HG03469 (cell line): ENCODE measurements around the gene GRIA1.

Source experiments
- ATAC-seq: cut with Tn5 transposase; IDR thresholded peaks from one replicate; pipeline ENCODE4 v1.9.1; 2021; ENCODE audit warnings: mild to moderate bottlenecking, moderate library complexity, moderate number of reproducible peaks; ENCODE audit not compliant: unreplicated experiment

Gene GRIA1

DNA sequence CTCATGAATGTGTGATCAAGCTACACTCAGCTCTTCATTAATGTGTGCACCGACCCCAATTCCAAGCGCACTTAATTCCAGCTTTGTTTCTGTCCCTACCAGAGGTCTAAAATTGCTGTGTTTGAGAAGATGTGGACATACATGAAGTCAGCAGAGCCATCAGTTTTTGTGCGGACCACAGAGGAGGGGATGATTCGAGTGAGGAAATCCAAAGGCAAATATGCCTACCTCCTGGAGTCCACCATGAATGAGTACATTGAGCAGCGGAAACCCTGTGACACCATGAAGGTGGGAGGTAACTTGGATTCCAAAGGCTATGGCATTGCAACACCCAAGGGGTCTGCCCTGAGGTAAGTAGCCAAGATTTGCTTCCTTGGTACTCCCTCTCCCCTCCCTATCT is 279.6 kb downstream of the GRIA1 start:
- ATAC-seq = no peak

DNA sequence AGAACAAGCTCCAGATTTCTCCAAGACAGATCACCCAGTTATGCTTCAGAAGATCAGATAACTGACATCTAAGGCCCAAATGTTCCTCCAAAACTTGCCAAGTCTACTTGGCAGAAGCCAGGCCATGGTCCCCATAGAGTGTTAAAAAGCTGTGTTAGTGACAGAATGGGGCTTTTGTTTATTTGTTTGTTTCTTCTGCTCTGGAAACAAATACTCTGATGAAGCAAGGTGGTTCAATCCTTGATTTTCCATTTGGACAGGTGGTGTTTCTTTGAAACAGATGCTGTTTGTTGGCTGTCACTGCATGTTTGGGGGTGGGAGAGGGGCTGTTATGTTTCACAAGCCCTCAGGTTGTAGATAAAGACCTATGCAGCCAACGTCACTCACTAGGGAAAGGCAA is 284.2 kb downstream of the GRIA1 start:
- ATAC-seq = no peak

DNA sequence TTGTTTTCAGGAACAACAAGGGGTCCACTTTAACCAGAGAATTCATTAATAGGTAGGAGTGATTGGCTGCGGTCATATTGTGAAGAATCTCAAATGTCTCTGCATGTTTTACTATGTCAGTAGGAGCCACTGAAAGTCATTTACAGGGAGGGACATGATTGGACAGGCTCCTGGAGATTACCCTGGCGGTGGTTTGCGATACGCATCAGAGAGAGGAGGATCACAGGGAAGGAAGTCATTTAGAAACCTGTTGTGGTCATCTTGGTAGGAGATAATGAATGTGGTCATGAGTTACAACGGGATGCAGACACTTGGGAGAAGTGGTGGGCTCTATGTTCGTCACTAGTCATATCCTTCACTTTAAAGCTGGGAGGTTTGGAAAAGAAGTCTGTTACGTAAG is 285.5 kb downstream of the GRIA1 start:
- ATAC-seq = no peak

DNA sequence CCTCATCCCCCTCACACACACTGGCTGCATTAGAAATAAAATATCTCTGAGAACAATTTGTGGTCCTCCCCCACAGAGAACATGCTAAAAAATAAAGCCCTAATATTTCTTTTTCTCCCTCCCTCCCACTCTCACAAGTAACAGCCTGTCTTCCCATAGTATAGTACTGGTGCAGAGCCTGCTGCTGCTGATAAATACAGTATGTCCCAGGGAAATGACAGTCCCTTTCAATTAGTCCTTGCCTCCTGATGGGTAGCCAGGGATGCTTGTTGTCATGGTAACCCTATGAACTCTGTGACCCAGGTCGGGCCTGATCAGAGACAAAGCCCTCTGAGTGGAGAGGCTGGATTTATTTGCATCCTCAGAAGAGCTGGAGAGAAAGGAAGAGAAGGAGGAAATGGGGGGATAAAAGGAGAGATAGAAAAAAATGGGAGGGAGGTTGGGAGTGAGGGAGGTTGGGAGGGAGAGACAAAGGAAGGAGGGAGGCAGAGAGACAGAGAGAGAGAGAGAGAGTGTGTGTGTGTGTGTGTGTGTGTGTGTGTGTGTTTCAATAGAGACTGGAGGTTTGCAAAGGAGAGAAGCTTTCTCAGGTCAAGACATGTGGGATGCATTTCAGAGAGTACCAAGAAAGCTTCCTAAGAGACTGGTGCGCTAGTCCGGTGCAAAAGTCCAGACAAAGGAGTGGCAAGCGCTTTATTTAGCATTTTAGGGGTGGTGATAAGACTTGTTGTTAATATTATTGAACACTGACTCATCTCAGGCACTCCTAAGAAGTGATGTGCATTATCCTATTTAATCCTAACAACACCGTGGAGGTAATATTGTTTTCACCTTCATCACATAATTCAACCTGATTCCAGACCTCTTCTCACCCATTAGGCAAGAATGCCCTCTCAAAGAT is 287.5 kb downstream of the GRIA1 start:
- ATAC-seq = no peak

DNA sequence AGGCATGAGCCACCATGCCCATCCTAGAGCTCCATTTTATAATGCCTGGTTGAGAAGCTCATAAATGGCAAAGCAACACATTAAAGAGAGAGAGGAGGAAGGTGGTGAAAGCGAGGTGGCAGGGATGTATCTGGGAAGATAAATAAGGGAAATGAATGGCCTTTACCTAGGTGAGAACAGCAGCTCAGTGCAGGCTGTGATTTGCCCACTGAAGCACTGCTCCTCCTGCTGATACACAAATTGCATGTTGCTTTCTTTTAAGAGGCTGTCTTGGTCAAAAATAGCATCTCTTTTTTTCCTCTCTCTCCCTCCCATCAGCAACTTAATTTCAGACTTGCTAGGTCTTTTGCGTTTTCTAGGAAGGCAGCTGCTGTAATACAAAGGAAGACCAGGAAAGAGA is 289.4 kb downstream of the GRIA1 start:
- no peak for ATAC-seq

DNA sequence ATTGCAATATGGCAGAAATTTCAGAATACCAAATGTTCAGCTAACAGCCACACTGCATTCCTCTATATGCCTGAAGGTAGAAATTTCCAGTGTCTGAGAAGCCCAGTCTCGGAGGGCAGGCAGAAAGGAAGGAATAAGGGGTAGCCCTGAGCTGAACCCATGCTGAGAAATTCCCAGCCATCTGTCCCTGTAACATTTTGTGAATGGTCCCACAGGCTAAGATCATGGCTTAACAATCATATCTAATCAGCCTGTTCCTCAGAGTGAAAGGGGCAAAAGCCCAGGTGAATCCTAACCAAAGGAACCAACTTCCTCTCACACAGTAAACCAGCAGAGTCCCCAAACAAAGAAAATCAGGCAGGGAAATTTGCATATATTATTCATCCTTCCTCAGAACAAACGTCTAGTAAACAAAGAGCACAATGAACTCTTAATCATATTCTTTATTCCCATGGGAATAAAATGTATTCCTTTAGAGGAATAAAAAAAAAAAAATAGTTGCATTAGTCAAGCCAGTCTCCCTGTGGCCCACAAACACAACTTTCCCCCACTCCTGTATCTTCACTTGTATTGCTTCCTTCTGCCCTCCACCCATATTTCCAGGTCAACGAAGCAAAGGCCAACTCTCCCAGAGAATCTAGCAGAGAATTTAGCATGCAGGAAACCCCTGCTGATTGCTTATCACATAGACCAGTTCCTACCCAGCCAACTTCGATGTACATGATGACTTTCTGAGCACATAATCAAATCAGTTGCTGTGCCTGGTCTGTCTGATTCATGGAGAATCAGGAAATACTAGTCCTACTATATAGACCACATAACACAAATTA is 290.6 kb downstream of the GRIA1 start:
- ATAC-seq = no peak

DNA sequence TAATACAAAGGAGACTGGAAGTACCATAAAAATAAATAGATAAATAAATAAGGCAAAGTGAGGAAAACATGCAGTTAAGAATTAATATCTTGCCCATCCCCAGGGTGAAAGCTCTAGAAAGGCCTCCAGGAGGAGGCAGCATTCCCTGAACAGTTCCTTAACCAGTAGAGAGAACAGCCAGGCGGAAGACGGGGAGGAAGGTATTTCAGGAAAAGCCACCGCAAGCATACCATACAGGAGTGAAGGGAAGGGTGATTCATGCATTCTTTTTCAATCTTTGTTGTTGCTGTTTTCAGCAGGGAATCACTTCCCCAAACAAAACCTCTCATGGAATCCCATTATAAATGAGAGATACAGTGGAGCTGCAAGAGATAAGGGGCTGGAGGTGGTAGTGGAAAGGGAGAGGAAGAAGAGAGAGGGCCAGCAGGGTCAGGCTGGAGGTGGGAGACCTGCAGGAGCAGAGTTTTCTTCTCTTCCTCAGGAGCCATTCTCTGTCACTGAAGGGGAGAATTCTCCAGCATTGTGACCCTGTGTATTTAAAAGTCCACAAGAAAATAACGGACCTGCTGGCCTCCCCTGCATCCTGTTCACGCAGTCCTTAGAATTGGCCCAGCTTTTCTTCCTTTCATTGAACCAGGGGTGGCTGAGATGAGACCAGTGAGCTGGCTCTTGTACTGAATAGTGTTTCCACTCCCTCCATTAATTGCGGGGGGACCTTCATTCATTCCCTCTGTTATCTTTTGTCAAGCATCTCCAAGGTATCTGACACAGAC is 292.3 kb downstream of the GRIA1 start:
- ATAC-seq = no peak

DNA sequence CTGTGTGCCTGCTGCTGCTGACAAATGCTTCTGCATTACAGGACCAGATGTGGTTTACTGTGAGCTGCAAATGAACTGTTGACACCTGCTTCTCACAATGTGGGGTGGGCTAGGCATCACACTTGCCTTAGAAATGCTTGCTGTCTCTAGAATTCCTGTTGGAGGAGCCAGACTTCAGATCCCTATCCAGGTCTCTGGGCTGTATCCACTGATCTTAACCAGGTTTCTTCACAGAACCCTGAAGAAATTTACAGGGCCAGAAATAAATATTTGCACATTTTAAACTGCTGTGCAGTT is 292.8 kb downstream of the GRIA1 start:
- ATAC-seq = no peak

DNA sequence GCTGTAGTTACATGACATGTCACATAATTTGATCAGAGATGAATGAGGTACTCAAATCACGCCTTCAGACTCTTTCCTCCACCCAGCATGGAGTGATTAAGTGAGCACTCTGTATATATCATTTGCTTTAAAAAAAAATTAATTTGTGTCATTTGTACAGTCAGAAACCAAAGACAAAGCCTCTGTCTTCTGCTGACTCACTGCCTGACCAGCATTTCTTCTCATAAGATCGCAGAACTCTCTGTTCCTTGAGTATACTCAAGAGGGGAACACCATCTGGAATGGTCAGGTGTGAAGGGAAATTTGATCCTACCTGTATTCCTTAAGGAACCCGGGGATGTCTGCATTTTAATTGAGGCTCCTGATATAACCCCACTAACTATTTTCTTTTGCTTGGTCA is 293.8 kb downstream of the GRIA1 start:
- ATAC-seq = no peak

DNA sequence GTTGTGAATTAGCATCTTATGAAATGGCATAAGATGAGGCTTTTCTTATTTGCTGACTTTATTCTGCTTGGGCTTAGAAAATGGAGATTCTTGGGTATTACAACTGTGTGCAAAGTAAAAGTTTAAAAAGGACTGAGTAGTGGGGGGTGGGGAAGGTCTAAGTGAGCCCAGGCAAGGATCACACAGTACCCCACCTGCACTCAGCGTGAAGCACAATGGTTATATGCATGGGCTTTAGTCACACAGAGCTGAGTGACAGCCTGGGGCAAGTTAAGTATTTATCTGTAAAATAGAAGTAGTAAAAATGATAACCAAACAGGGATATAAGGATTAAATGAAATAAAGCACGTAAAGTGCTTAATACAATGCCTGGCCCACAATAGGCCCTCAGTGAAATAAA is 300.9 kb downstream of the GRIA1 start:
- ATAC-seq = no peak

DNA sequence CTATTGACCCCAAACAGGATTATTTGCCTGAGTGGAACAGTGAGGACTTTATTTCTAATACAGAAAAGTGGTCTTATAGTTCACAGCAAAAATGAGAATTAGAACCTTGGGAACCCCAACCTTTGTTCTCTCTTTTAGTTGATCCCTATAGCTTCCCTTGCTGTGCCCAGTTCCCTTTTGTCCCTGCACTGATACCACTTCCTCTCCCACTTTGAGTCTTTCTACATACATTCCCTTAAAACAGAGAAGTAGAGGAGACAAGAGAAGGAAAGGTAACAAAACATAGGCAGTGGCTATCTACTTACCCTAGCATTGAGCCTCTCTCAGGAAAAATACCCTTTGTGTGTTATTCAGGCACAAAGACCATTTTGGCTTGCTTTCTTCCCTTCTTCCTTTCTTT is 301.8 kb downstream of the GRIA1 start:
- ATAC-seq = no peak

DNA sequence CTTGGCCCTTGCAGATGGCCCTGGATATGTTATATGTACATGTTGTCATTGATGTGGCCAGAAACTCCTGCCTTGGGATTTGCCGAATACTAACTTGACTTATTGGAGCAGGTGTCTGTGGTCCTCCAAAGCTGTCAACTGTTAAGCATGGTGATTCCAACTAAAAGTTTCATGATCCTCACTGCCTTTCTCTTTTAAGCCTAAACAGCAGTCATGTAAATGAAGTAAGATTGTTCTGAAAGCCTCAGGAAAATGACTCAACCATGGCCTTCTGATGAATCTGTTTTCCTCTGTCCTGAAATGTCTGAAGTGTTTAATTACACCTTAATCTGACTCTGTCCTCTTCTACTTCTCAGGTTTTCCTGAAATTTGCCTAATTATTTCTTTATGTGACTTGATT is 303.2 kb downstream of the GRIA1 start:
- ATAC-seq = no peak

DNA sequence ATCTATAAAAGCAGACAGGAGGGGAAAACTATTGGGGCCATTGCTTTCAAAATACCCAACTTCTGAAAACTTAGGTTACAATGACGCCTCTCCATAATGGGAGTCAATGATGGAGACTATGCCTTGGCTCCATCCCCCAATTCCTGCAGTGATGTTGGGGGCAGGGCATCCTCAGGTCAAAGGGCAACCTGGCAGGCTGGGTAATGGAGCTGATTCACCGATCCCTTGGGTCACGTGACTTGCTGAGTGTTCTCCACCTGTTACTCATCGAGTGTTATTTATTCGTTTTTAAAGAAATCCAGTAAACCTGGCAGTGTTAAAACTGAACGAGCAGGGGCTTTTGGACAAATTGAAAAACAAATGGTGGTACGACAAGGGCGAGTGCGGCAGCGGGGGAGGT is 303.9 kb downstream of the GRIA1 start:
- ATAC-seq = no peak

DNA sequence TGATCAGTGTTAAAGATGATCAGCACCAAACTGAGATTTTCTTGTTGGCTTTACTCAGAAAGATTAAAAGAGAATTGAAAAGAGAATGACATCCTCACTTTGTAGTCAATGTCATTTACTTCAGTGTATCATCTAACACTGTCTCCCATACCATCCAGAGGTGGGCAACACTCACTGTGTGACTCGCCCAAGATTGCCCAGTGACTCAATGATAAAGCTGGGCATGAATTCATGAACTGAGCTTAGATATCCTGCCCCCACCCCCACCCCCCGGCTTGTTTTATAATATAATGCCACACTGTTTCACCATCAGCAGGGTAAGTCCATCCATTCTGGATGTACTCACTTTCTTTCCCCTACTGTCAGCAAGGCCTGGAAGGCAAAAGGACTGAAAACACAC is 306.1 kb downstream of the GRIA1 start:
- no peak for ATAC-seq

DNA sequence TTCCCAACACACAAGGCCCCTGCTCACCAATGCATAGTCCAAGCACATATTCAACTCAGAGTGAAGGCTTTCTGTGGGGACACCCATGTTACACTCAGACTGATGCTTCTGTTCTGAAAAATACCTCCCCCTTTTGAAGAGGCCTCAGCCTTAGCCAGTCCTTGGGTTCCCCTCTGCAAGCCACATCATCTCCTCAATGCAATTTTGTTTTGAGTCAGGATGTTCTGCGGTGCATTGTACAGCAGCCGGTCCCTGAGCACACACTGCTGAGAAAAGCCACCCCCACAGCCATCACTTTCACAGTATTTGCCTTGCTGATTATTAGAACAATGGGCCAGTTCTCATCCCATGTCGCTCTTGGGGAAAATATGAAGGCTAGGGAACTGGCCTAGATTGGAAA is 307.0 kb downstream of the GRIA1 start:
- peak; percentile 98 for ATAC-seq

DNA sequence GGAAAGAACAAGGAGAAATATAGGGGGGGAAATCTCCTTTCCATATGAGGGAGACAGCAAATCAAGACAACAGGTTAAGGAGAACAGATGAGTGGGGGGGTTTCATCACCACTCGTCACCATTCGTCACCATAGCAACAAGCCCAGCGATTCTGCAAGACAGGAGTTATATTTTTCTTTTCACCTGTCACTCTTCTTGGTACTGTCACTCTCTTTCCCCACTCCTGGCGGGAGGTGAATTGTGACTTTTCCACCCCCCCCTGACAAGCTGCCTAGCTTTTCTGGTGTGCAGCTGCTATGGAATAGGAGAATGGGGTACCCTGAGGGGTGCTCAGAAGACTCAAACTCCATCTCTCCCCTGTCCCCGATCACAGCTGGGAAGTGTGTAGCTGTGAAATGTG is 308.4 kb downstream of the GRIA1 start:
- no peak for ATAC-seq

DNA sequence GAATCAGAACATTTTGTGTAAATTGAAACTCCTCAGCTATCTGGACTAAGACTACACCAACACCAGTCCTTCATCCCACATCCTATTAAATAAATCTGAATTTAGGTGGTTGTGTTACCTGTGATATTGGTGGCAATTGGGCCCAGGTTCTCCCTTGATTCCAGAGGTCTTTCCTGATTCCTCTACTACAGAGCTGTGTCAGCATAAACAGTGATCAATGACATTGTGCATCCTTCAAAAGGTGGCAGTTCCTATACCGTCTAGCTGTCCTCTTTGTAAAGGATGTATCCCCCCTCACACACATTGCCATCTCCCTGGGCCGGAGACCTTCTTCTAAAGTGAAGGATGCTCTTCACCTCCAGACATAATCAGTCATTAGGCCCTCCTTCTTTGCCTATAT is 309.0 kb downstream of the GRIA1 start:
- no peak for ATAC-seq

DNA sequence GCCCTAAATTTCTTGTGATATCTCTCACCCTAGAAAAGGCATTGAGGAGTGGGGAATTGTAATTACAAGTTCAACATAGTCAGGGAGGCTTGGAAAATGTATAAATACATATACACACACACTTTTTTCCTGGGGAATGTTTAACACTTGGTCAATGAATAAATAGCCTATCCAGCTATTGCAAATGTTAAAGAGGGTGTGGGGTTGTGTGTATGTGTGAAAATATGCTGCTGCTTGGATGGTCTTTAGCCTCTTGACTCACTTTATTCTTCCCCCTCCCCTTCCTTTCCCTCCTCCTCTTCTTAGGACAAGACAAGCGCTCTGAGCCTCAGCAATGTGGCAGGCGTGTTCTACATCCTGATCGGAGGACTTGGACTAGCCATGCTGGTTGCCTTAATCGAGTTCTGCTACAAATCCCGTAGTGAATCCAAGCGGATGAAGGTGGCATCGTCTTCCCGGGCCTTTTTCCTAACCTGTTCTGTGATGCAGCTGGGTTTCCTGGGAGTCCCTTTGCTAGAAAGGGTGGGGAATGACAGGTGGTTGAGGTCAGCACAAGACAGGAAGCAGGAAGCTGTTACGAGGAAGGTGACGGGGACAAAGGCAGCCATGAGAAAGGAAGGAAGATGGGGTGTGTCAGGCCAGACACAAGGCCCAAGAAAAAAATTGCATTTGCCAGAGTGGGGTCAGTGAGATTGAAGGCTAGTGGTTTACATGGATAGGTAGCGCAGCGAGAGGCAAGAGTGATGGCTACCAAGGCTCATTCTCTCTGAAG is 311.8 kb downstream of the GRIA1 start:
- no peak for ATAC-seq

DNA sequence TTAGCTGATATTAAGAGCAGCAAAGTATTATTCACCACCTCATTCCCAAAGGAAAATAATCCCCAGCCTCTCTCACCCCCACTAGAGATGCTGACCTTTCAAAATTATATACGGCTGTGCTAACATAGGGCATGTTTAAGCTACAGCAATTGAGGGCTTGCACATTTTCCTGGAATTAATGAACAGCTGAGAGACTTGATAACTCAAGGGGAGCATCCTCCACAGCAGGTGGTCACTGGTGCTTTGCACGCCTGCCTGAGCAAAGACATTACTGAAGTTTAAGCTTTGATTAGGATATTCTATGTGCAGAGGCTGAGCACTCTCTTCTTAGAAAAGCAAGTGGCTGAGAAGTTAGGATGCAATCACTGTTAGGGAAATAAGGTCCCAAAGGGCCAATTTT is 317.3 kb downstream of the GRIA1 start:
- ATAC-seq = no peak

DNA sequence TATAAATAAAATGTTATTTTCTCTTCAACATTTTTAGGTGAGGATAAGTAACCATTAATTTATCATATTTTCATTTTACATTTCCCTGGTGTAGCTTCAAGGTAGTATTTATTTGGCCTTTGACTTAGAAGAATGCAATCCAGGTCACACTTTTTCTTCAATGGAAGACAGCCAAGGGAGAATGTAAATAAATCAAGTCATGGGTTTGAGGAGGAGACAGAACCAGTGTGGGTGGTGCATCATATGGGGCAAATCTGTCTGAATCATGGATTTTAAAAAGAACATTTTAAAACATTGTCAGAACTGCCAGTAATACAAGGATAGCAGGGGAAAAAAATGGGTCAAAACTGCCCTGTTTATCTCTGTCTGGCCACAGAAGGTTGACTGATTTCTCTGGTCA is 318.7 kb downstream of the GRIA1 start:
- no peak for ATAC-seq

DNA sequence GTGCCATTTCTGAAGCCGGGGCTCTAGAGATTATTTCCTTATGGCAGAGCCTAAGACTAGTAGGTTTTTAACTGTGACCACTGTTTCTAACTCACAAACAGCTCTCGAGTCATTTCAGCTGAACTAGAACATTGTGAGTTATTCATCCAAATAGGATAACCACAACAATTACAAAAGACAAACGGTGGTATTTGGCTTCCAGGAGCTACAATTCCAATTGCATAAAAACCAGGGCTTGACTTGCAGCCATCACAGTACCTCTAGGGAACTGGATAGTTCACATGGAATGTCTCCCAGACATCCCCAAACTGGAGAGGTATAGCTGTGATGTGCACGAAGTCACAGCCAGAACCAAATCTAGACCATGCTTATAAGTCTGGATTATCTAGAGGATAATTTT is 323.4 kb downstream of the GRIA1 start:
- ATAC-seq = no peak
